IMR-90 (cell line): Measurements from ENCODE around the gene PIAS2. TPM values are rescaled to one million over a fixed set of nuclear protein-coding genes. Genes with fewer than 3 reads are reported as not detected.

Experiments used
- ATAC-seq: fragments of 200-7000 bp; cut with Tn5 transposase; 2 replicates; pipeline ENCODE4 v1.9.1; 2020; ENCODE audit warnings: low read depth, mild to moderate bottlenecking, moderate library complexity
- BruUV-seq: library from RNA; stranded (reverse); fragments of 400-500 nt; replicated peaks from 2 replicates; lab custom pipeline; 2021; lab: Mats Ljungman, UMichigan
- CTCF ChIA-PET: fragments of 300-600 bp; formaldehyde crosslinking; extraction: SDS; loops from one replicate; lab custom pipeline; 2021; ENCODE audit warnings: antibody characterized with exemption; lab: Yijun Ruan, JAX
- POLR2A ChIA-PET: fragments of 300-600 bp; sonication (Branson Sonifier 250); formaldehyde crosslinking; loops from one replicate; lab custom pipeline; 2022; ENCODE audit warnings: antibody characterized with exemption; ENCODE audit not compliant: unreplicated experiment; lab: Charles Lee
- DNase-seq: peaks from one replicate; pipeline ENCODE4 v3.0.0; 2013
- H2AFZ ChIP-seq: replicated peaks from 2 replicates; pipeline ENCODE3; 2013; ENCODE audit warnings: low read length, mild to moderate bottlenecking; ENCODE audit not compliant: poor library complexity
- H2AK5ac ChIP-seq: 2 replicates; pipeline ENCODE4 v1.6.1; 2013; ENCODE audit warnings: low read depth, low read length, inconsistent platforms
- H2AK9ac ChIP-seq: replicated peaks from 2 replicates; pipeline ENCODE3; 2013; ENCODE audit warnings: mild to moderate bottlenecking, low read depth, low read length, moderate library complexity; ENCODE audit not compliant: poor library complexity
- H2BK120ac ChIP-seq: 2 replicates; pipeline ENCODE4 v1.6.1; 2013; ENCODE audit warnings: low read depth, low read length, inconsistent platforms
- H2BK15ac ChIP-seq: 3 replicates; pipeline ENCODE4 v1.6.1; 2013; ENCODE audit warnings: low read depth, low read length, inconsistent platforms
- H2BK20ac ChIP-seq: 2 replicates; pipeline ENCODE4 v1.6.1; 2013; ENCODE audit warnings: low read depth, mild to moderate bottlenecking, inconsistent platforms, low read length, moderate library complexity
- H2BK5ac ChIP-seq: 2 replicates; pipeline ENCODE4 v1.6.1; 2013; ENCODE audit warnings: mild to moderate bottlenecking, low read depth, low read length, inconsistent platforms; ENCODE audit not compliant: poor library complexity, severe bottlenecking
- H3K14ac ChIP-seq: replicated peaks from 2 replicates; pipeline ENCODE4 v1.6.1; 2013; ENCODE audit warnings: low read depth, low read length, inconsistent platforms
- H3K18ac ChIP-seq: 2 replicates; pipeline ENCODE4 v1.6.1; 2013; ENCODE audit warnings: low read depth, low read length, control low read depth
- H3K23ac ChIP-seq: 2 replicates; pipeline ENCODE4 v1.6.1; 2013; ENCODE audit warnings: low read depth, low read length, inconsistent platforms
- H3K27ac ChIP-seq: 2 replicates; pipeline ENCODE4 v1.5.1; 2013; ENCODE audit warnings: mild to moderate bottlenecking, control low read depth, low read length; ENCODE audit not compliant: insufficient read depth
- H3K27me3 ChIP-seq: 2 replicates; pipeline ENCODE4 v1.6.1; 2013; ENCODE audit warnings: low read length; ENCODE audit not compliant: control insufficient read depth, insufficient read depth
- H3K36me3 ChIP-seq: 2 replicates; pipeline ENCODE4 v1.6.1; 2013; ENCODE audit warnings: low read length, mixed read lengths; ENCODE audit not compliant: control insufficient read depth, insufficient read depth
- H3K4ac ChIP-seq: 2 replicates; pipeline ENCODE4 v1.6.1; 2013; ENCODE audit warnings: low read depth, low read length, inconsistent platforms
- H3K4me1 ChIP-seq: 2 replicates; pipeline ENCODE4 v1.6.1; 2013; ENCODE audit warnings: low read length, mixed read lengths; ENCODE audit not compliant: control insufficient read depth, insufficient read depth
- H3K4me2 ChIP-seq: 2 replicates; pipeline ENCODE4 v1.6.1; 2013; ENCODE audit warnings: low read depth, mild to moderate bottlenecking, control low read depth, low read length, moderate library complexity
- H3K4me3 ChIP-seq: 2 replicates; pipeline ENCODE4 v1.5.1; 2013; ENCODE audit warnings: low read depth, mild to moderate bottlenecking, control low read depth, low read length, moderate library complexity; ENCODE audit not compliant: insufficient read depth
- H3K56ac ChIP-seq: 2 replicates; pipeline ENCODE4 v1.6.1; 2013; ENCODE audit warnings: low read length, inconsistent platforms; ENCODE audit not compliant: insufficient read depth; ENCODE audit errors: extremely low read depth
- H3K79me1 ChIP-seq, 2 experiments: 2 replicates each; pipeline ENCODE4 v1.6.1; 2013; ENCODE audit warnings: low read length in 2 of 2, inconsistent platforms in 1 of 2, low read depth in 1 of 2
- H3K9ac ChIP-seq: 2 replicates; pipeline ENCODE4 v1.6.1; 2013; ENCODE audit warnings: low read depth, low read length, control low read depth
- H3K9me1 ChIP-seq: 2 replicates; pipeline ENCODE4 v1.6.1; 2013; ENCODE audit warnings: low read length, inconsistent platforms; ENCODE audit not compliant: insufficient read depth
- H3K9me3 ChIP-seq: 2 replicates; pipeline ENCODE4 v1.6.1; 2013; ENCODE audit warnings: low read length; ENCODE audit not compliant: control insufficient read depth, insufficient read depth
- H4K20me1 ChIP-seq: 2 replicates; pipeline ENCODE4 v1.6.1; 2013; ENCODE audit warnings: low read length, inconsistent platforms; ENCODE audit not compliant: insufficient read depth
- H4K5ac ChIP-seq: 2 replicates; pipeline ENCODE4 v1.6.1; 2013; ENCODE audit warnings: mild to moderate bottlenecking, low read depth, low read length, control low read depth
- H4K8ac ChIP-seq, 2 experiments: 2 replicates each; pipeline ENCODE4 v1.6.1; 2013; ENCODE audit warnings: low read depth in 2 of 2, low read length in 2 of 2, control low read depth in 1 of 2, inconsistent platforms in 1 of 2
- H4K91ac ChIP-seq: 2 replicates; pipeline ENCODE4 v1.6.1; 2013; ENCODE audit warnings: low read depth, low read length, inconsistent platforms; ENCODE audit not compliant: insufficient read depth
- MAFK ChIP-seq: IDR thresholded peaks from 2 replicates; pipeline ENCODE4 v1.6.1; 2012; ENCODE audit warnings: low read depth, low read length, improper control_type of control experiment
- MXI1 ChIP-seq: IDR thresholded peaks from 2 replicates; pipeline ENCODE4 v1.6.1; 2012; ENCODE audit warnings: low read depth, mild to moderate bottlenecking, low read length, moderate library complexity, borderline replicate concordance
- NFE2L2 ChIP-seq: fragments of 150-350 bp; IDR thresholded peaks from 2 replicates; pipeline ENCODE4 v1.6.1; 2016; ENCODE audit warnings: low read depth, mild to moderate bottlenecking, low read length
- POLR2A ChIP-seq: IDR thresholded peaks from 2 replicates; pipeline ENCODE4 v1.6.1; 2012; ENCODE audit warnings: mild to moderate bottlenecking, low read depth, low read length
- WGBS, 2 experiments: methylation state at CpG; one replicate each; pipeline versions ENCODE4 v1.1.5 to v1.1.7; 2013; ENCODE audit warnings: missing lambda C conversion rate in 2 of 2; ENCODE audit not compliant: insufficient read length in 1 of 2; ENCODE audit errors: extremely low coverage in 2 of 2; 5-methylcytosine and 5-hydroxymethylcytosine counted together
- dilution Hi-C: fragments of 300-500 bp; cut with HindIII; formaldehyde crosslinking; loops from one replicate; pipeline ENCODE4 v1.14.3; 2018; ENCODE audit warnings: low sequenced_read_pairs; ENCODE audit not compliant: unreplicated experiment
- in situ Hi-C: fragments of 300-500 bp; cut with MboI; formaldehyde crosslinking; loops from 3 replicates; pipeline ENCODE4 v1.14.3; 2019; ENCODE audit warnings: low sequenced_read_pairs, inconsistent platforms, mixed read lengths
- intact Hi-C: fragments of 100-400 bp; cut with micrococcal nuclease; formaldehyde crosslinking; loops from 2 replicates; pipeline ENCODE4 v1.10.0; 2022
- polyA plus RNA-seq, 3 experiments: library from polyadenylated mRNA; depleted of rRNA; stranded (reverse); fragments of >200 nt; gene quantifications; 2 replicates each; pipeline ENCODE4 v1.2.3, GENCODE V29; 2012; ENCODE audit warnings: low replicate concordance in 1 of 3
- total RNA-seq: library from RNA; depleted of rRNA; stranded (reverse); fragments of >200 nt; gene quantifications from 2 replicates; pipeline ENCODE4 v1.2.3, GENCODE V29; 2012
- TF ChIP-seq, protein P1 (sequence below): conservative IDR thresholded peaks from 2 replicates; pipeline ENCODE4 v1.5.1; 2012; ENCODE audit warnings: mild to moderate bottlenecking, low read depth, low read length, improper control_type of control experiment

The PIAS2 gene
- total and polyA plus RNA-seq, 2 of the 4 experiments (the other 2 are of a cell fraction), result 15.1 to 28.9 TPM

DNA sequence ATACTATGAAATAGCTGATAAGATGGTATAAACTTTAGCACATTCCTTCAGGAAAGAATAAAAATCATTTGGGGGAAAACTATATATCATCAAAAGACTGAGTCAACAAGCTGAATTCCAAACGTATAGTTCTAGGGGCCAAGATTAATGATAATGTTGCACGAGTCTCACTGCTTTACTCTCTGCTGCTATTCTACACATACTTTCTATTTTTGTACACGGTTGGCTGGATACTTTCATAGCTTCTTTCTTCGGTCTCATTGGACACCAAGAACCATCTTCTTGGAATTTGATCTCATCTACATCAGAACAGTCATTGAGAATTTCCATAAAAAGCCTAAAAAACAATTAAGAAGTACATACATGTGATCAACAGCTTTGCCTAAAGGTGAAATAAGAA, 87.8 kb downstream of the PIAS2 start:
- no TSS peak for BruUV-seq
- H2BK20ac ChIP-seq, result no peak overlapping the region
- H3K27ac ChIP-seq, result no peak overlapping the region
- no peaks in the 10 kb centered on the region for H4K20me1 ChIP-seq
- no peak overlapping the region for H3K4me2 ChIP-seq
- no peak overlapping the region for H3K23ac ChIP-seq
- H3K4me1 ChIP-seq, result no peaks in the 10 kb centered on the region
- no peaks in the 10 kb centered on the region for H3K27me3 ChIP-seq
- H3K4ac ChIP-seq, result no peak overlapping the region
- H2AK5ac ChIP-seq, result no peak overlapping the region
- H3K9me1 ChIP-seq, result 0 out of 2 replicates have a peak, but pooled peaks cover 4% of the 10 kb centered on the region
- ATAC-seq (no peak), DNase-seq (no peak)
- intact Hi-C loops, result no loop called here
- H4K91ac ChIP-seq, result no peak overlapping the region
- TF ChIP-seq MAFK (no peak), POLR2A (no peak), NFE2L2 (no peak), MXI1 (no peak)
- TF ChIP-seq, protein P1, sequence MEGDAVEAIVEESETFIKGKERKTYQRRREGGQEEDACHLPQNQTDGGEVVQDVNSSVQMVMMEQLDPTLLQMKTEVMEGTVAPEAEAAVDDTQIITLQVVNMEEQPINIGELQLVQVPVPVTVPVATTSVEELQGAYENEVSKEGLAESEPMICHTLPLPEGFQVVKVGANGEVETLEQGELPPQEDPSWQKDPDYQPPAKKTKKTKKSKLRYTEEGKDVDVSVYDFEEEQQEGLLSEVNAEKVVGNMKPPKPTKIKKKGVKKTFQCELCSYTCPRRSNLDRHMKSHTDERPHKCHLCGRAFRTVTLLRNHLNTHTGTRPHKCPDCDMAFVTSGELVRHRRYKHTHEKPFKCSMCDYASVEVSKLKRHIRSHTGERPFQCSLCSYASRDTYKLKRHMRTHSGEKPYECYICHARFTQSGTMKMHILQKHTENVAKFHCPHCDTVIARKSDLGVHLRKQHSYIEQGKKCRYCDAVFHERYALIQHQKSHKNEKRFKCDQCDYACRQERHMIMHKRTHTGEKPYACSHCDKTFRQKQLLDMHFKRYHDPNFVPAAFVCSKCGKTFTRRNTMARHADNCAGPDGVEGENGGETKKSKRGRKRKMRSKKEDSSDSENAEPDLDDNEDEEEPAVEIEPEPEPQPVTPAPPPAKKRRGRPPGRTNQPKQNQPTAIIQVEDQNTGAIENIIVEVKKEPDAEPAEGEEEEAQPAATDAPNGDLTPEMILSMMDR, result no peak
- no peak overlapping the region for H4K5ac ChIP-seq
- in situ Hi-C loops, result no loop called here
- POLR2A ChIA-PET, result no interaction called here
- CTCF ChIA-PET, result interaction anchor here (0.8 kb wide), 1 partner anchor 42 kb away, joined by 3 read pairs; no protein-coding TSS in a partner anchor
- dilution Hi-C loops, result no loop called here
- H2AFZ ChIP-seq, result no peak overlapping the region
- no peak overlapping the region for H3K14ac ChIP-seq
- H4K8ac ChIP-seq, result no peak overlapping the region
- H2BK120ac ChIP-seq, result no peak overlapping the region
- no CpG with 5 or more reads among the region's 4 CpGs for WGBS, 2 experiments
- H3K9ac ChIP-seq, result no peak overlapping the region
- H2AK9ac ChIP-seq, result no peak overlapping the region
- H3K56ac ChIP-seq, result no peak overlapping the region
- H2BK5ac ChIP-seq, result no peak overlapping the region
- no peaks in the 10 kb centered on the region for H3K9me3 ChIP-seq
- no peak overlapping the region for H3K18ac ChIP-seq
- 0 out of 4 replicates have a peak, but pooled peaks cover 0 to 5% of the 10 kb centered on the region in 2 experiments for H3K79me1 ChIP-seq
- no peak overlapping the region for H2BK15ac ChIP-seq
- no peak overlapping the region for H3K4me3 ChIP-seq
- H3K36me3 ChIP-seq, result peaks cover 5% of the 10 kb centered on the region
